Gastrocnemius medialis (tissue), 4 donors: ENCODE results near the gene MBD3L5.

Experiments
- POLR2A ChIP-seq, 2 donors: fragments of 450-650 bp; IDR thresholded peaks; one replicate each; pipeline ENCODE4 v1.6.1; 2017; ENCODE audit warnings: antibody characterized with exemption in 2 of 2, mild to moderate bottlenecking in 2 of 2, moderate library complexity in 2 of 2
- TF ChIP-seq, protein P1 (sequence below), 5 experiments: fragments of 450-650 bp in 3 of 5; fragments of 200-600 bp in 2 of 5; sonication (generic) in 2 of 5; IDR thresholded peaks in 4 of 5; conservative IDR thresholded peaks in 1 of 5; 1 replicate in 4 of 5; 2 replicates in 1 of 5; pipeline ENCODE4 v1.5.1; 2016 to 2019; ENCODE audit warnings: antibody characterized with exemption in 5 of 5, mild to moderate bottlenecking in 3 of 5, moderate library complexity in 3 of 5

DNA sequence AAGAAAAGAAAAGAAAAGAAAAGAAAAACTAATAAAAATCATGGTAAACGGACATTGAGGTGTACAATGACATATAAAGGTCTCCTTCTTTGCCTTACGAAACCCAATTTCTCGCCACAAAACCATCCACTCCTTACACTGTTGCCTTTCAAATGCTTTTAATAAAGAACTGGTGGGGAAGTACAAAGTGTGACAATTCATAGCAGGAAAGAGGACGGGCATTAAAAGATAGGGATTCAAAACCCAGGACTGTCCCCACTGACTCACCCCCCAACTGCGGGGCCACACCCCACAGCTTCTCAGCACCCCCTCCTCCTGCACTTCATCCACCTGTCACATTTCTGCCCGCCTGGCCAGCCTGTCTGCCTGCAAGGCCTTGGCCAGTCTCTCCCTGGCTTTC is 11.6 kb upstream of the MBD3L5 start:
- TF ChIP-seq, protein P1, sequence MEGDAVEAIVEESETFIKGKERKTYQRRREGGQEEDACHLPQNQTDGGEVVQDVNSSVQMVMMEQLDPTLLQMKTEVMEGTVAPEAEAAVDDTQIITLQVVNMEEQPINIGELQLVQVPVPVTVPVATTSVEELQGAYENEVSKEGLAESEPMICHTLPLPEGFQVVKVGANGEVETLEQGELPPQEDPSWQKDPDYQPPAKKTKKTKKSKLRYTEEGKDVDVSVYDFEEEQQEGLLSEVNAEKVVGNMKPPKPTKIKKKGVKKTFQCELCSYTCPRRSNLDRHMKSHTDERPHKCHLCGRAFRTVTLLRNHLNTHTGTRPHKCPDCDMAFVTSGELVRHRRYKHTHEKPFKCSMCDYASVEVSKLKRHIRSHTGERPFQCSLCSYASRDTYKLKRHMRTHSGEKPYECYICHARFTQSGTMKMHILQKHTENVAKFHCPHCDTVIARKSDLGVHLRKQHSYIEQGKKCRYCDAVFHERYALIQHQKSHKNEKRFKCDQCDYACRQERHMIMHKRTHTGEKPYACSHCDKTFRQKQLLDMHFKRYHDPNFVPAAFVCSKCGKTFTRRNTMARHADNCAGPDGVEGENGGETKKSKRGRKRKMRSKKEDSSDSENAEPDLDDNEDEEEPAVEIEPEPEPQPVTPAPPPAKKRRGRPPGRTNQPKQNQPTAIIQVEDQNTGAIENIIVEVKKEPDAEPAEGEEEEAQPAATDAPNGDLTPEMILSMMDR (IDR thresholded peaks at IDR 0.05 in 4 of 5, conservative IDR thresholded peaks at IDR 0.05 in 1 of 5), result no peak
- TF ChIP-seq POLR2A (IDR thresholded peaks at IDR 0.05), result no peak
